Measurements from ENCODE around the gene TBCD.
"Not testable (repeated sequence)": the region's sequence is repeated elsewhere in the genome, so short reads cannot be mapped to it uniquely, and the experiment has no call there.

The TBCD gene

GRCh38 chr17:82989051-82989450 lies 237.2 kb downstream of the TBCD start:
- not testable (repeated sequence) for H3K4me1 ChIP-seq (ENCODE audit: control insufficient read depth in 2 of 2, insufficient read depth in 1 of 2, low read depth in 1 of 2, low read length in 2 of 2); H2BK5ac ChIP-seq (ENCODE audit: low read length); H3K4ac ChIP-seq (ENCODE audit: low read length); H3K9ac ChIP-seq (ENCODE audit: low read depth, low read length, poor library complexity); H2BK120ac ChIP-seq (ENCODE audit: low read depth, low read length); H2AFZ ChIP-seq (ENCODE audit: low read length); H3K4me2 ChIP-seq (ENCODE audit: insufficient read depth, low read length, poor library complexity, severe bottlenecking); H3K27me3 ChIP-seq (ENCODE audit: control insufficient read depth in 3 of 3, insufficient read depth in 3 of 3, low read depth in 1 of 3, low read length in 3 of 3); H3K79me1 ChIP-seq (ENCODE audit: low read depth, low read length); H3K36me3 ChIP-seq (replicated peaks in 1 of 2; ENCODE audit: control insufficient read depth in 2 of 2, insufficient read depth in 2 of 2, low read length in 2 of 2); DNase-seq (ENCODE audit: low spot score); H3K23ac ChIP-seq (ENCODE audit: low read depth, low read length, poor library complexity); H3K27ac ChIP-seq (replicated peaks; ENCODE audit: low read length); H3K4me3 ChIP-seq (ENCODE audit: low read length in 2 of 2); H2BK12ac ChIP-seq (ENCODE audit: low read length); H3K14ac ChIP-seq (ENCODE audit: low read length); H4K8ac ChIP-seq (ENCODE audit: low read depth, low read length); H2BK15ac ChIP-seq (ENCODE audit: low read length); H3K18ac ChIP-seq (ENCODE audit: low read length); H4K91ac ChIP-seq (ENCODE audit: low read depth, low read length, poor library complexity); H2AK5ac ChIP-seq (ENCODE audit: low read depth, low read length)
- peaks cover 3 to 22% of the 10 kb centered on the region in 2 donors for H3K9me3 ChIP-seq (replicated peaks in 1 of 2; ENCODE audit: control insufficient read depth in 2 of 2, insufficient read depth in 1 of 2, low read depth in 1 of 2, low read length in 2 of 2)
- no CpG with 5 or more reads among the region's 3 CpGs for WGBS, 2 donors (ENCODE audit: extremely low coverage in 2 of 2, insufficient read length in 2 of 2, insufficient replicate concordance in 1 of 2)

DNA sequence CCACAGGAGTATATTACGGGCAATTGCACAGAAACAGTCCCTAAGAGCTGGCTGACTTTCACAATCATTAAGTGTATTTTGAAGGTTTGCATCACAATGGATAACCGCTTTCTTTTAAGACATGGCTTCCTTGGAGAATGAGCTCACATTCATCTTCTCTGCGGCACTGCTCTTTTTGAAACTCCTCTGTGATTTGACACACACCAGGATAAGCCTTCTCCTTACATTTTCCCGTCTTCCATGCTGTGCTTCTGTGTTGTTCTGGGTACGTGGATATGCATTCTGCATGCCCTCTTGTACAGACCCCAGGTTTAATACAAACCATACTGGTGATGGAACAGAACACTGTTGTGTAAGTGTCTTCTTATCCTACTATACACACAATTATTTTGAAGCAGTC lies 238.0 kb downstream of the TBCD start:
- H3K36me3 ChIP-seq (replicated peaks in 1 of 2; ENCODE audit: control insufficient read depth in 2 of 2, insufficient read depth in 2 of 2, low read length in 2 of 2), result no peaks in the 10 kb centered on the region
- H3K9me3 ChIP-seq (replicated peaks in 1 of 2; ENCODE audit: control insufficient read depth in 2 of 2, insufficient read depth in 1 of 2, low read depth in 1 of 2, low read length in 2 of 2), result peaks cover 3 to 22% of the 10 kb centered on the region in 2 donors
- no CpG with 5 or more reads among the region's 5 CpGs for WGBS, 2 donors (ENCODE audit: extremely low coverage in 2 of 2, insufficient read length in 2 of 2, insufficient replicate concordance in 1 of 2)
- no peak overlapping the region for H4K8ac ChIP-seq (ENCODE audit: low read depth, low read length)
- no peak overlapping the region for H2AK5ac ChIP-seq (ENCODE audit: low read depth, low read length)
- H3K79me1 ChIP-seq (ENCODE audit: low read depth, low read length), result no peaks in the 10 kb centered on the region
- H3K4me1 ChIP-seq (ENCODE audit: control insufficient read depth in 2 of 2, insufficient read depth in 1 of 2, low read depth in 1 of 2, low read length in 2 of 2), result peaks cover 3 to 6% of the 10 kb centered on the region in 2 donors
- H2BK5ac ChIP-seq (ENCODE audit: low read length), result no peak overlapping the region
- H3K27me3 ChIP-seq (ENCODE audit: control insufficient read depth in 3 of 3, insufficient read depth in 3 of 3, low read depth in 1 of 3, low read length in 3 of 3), result no peaks in the 10 kb centered on the region
- H3K9ac ChIP-seq (ENCODE audit: low read depth, low read length, poor library complexity), result no peak overlapping the region
- H2AFZ ChIP-seq (ENCODE audit: low read length), result no peak overlapping the region
- no peak for DNase-seq (ENCODE audit: low spot score)
- no peak overlapping the region for H2BK15ac ChIP-seq (ENCODE audit: low read length)
- H3K4ac ChIP-seq (ENCODE audit: low read length), result no peak overlapping the region
- no peak overlapping the region for H3K4me2 ChIP-seq (ENCODE audit: insufficient read depth, low read length, poor library complexity, severe bottlenecking)
- H3K27ac ChIP-seq (replicated peaks; ENCODE audit: low read length), result no peak overlapping the region
- H3K23ac ChIP-seq (ENCODE audit: low read depth, low read length, poor library complexity), result no peak overlapping the region
- H4K91ac ChIP-seq (ENCODE audit: low read depth, low read length, poor library complexity), result no peak overlapping the region
- no peak overlapping the region for H3K14ac ChIP-seq (ENCODE audit: low read length)
- H3K18ac ChIP-seq (ENCODE audit: low read length), result no peak overlapping the region
- no peak overlapping the region for H3K4me3 ChIP-seq (ENCODE audit: low read length in 2 of 2)
- H2BK12ac ChIP-seq (ENCODE audit: low read length), result no peak overlapping the region
- H2BK120ac ChIP-seq (ENCODE audit: low read depth, low read length), result no peak overlapping the region

DNA sequence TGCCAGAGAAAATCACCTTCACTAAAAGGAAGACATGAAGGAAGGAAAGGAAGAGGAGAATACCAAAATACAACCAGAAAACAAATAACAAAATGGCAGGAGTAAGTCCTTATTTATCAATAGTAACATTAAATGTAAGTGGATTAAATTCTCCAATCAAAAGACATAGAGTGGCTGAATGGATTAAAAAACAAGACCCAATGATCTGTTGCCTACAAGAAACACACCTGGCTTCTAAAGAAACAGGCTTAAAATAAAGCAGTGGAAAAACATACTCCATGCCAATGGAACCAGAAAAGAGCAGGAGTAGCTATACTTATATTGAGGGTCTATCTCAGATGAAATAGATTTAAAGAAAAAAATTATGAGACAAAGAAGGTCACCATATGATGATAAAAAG lies 241.1 kb downstream of the TBCD start:
- H4K91ac ChIP-seq (ENCODE audit: low read depth, low read length, poor library complexity), result no peak overlapping the region
- no peak overlapping the region for H3K4me3 ChIP-seq (ENCODE audit: low read length in 2 of 2)
- DNase-seq (ENCODE audit: low spot score), result no peak

More for the DNA sequence above, 241.1 kb downstream of the TBCD start:
- no peak overlapping the region for H2BK5ac ChIP-seq (ENCODE audit: low read length)
- H3K4ac ChIP-seq (ENCODE audit: low read length), result no peak overlapping the region
- H3K27ac ChIP-seq (replicated peaks; ENCODE audit: low read length), result no peak overlapping the region
- H3K4me2 ChIP-seq (ENCODE audit: insufficient read depth, low read length, poor library complexity, severe bottlenecking), result no peak overlapping the region
- H3K79me1 ChIP-seq (ENCODE audit: low read depth, low read length), result no peaks in the 10 kb centered on the region
- H4K8ac ChIP-seq (ENCODE audit: low read depth, low read length), result no peak overlapping the region
- no peak overlapping the region for H2AFZ ChIP-seq (ENCODE audit: low read length)
- H3K14ac ChIP-seq (ENCODE audit: low read length), result no peak overlapping the region
- H3K36me3 ChIP-seq (replicated peaks in 1 of 2; ENCODE audit: control insufficient read depth in 2 of 2, insufficient read depth in 2 of 2, low read length in 2 of 2), result no peaks in the 10 kb centered on the region
- H3K4me1 ChIP-seq (ENCODE audit: control insufficient read depth in 2 of 2, insufficient read depth in 1 of 2, low read depth in 1 of 2, low read length in 2 of 2), result no peaks in the 10 kb centered on the region
- H2AK5ac ChIP-seq (ENCODE audit: low read depth, low read length), result no peak overlapping the region
- no peak overlapping the region for H3K18ac ChIP-seq (ENCODE audit: low read length)
- H2BK12ac ChIP-seq (ENCODE audit: low read length), result no peak overlapping the region
- peaks cover 0 to 26% of the 10 kb centered on the region in 2 donors for H3K9me3 ChIP-seq (replicated peaks in 1 of 2; ENCODE audit: control insufficient read depth in 2 of 2, insufficient read depth in 1 of 2, low read depth in 1 of 2, low read length in 2 of 2)
- no peak overlapping the region for H2BK120ac ChIP-seq (ENCODE audit: low read depth, low read length)
- no peaks in the 10 kb centered on the region for H3K27me3 ChIP-seq (ENCODE audit: control insufficient read depth in 3 of 3, insufficient read depth in 3 of 3, low read depth in 1 of 3, low read length in 3 of 3)
- H2BK15ac ChIP-seq (ENCODE audit: low read length), result no peak overlapping the region
- no peak overlapping the region for H3K9ac ChIP-seq (ENCODE audit: low read depth, low read length, poor library complexity)
- no peak overlapping the region for H3K23ac ChIP-seq (ENCODE audit: low read depth, low read length, poor library complexity)
